ENCODE data around the gene FOXN4.

- TF ChIP-seq CTCF (conservative IDR thresholded peaks at IDR 0.05 in 1 of 2, IDR thresholded peaks at IDR 0.05 in 1 of 2; ENCODE audit: low read depth in 1 of 2, low read length in 2 of 2) (no peak), EZH2 (IDR thresholded peaks at IDR 0.05; ENCODE audit: low read length, missing control alignments) (no peak)
These were observed 67.1 kb downstream of the FOXN4 start for GRCh38 chr12:109241936-109242335.

Data from fibroblast of lung (primary cell).